B cell (primary cell): ENCODE results near the gene SLC16A10. TPM values are rescaled to one million over a fixed set of nuclear protein-coding genes. Genes with fewer than 3 reads are reported as not detected.

ENCODE experiments used
- ATAC-seq: fragments of 200-7000 bp; cut with Tn5 transposase; one replicate; pipeline ENCODE4 v1.10.0; 2021; ENCODE audit warnings: low read depth, mild to moderate bottlenecking, moderate number of reproducible peaks, moderate library complexity
- CTCF ChIA-PET: fragments of 350-600 bp; sonication (Branson Sonifier 250); formaldehyde crosslinking; loops from one replicate; lab custom pipeline; 2021; ENCODE audit warnings: antibody characterized with exemption, inconsistent platforms; lab: Charles Lee
- POLR2A ChIA-PET: fragments of 350-600 bp; sonication (Branson Sonifier 250); formaldehyde crosslinking; loops from one replicate; lab custom pipeline; 2021; ENCODE audit warnings: antibody characterized with exemption; lab: Charles Lee
- DNase-seq: peaks from one replicate; pipeline ENCODE4 v3.0.0; 2013
- H2AFZ ChIP-seq: 2 replicates; pipeline ENCODE4 v1.6.1; 2012; ENCODE audit warnings: mild to moderate bottlenecking, low read depth, low read length; ENCODE audit not compliant: insufficient read depth, poor library complexity, severe bottlenecking
- H3K27ac ChIP-seq, 2 donors: 1 replicate in 1 of 2; 2 replicates in 1 of 2; pipeline ENCODE4 v1.5.1; 2012 to 2013; ENCODE audit warnings: low read length in 2 of 2, mild to moderate bottlenecking in 2 of 2, moderate library complexity in 1 of 2
- H3K27me3 ChIP-seq, 4 experiments: fragments of 200-600 bp in 1 of 4; sonication (generic) in 1 of 4; replicated peaks in 1 of 4; 1 replicate in 2 of 4; 2 replicates in 2 of 4; pipeline versions ENCODE4 v1.6.1 to v1.7.0; 2013 to 2016; ENCODE audit warnings: low read length in 3 of 4, mild to moderate bottlenecking in 2 of 4, mixed read lengths in 1 of 4, moderate library complexity in 1 of 4; ENCODE audit not compliant: insufficient read depth in 4 of 4, control insufficient read depth in 3 of 4; ENCODE audit errors: control extremely low read depth in 1 of 4
- H3K36me3 ChIP-seq, 2 experiments: replicated peaks in 1 of 2; 1 replicate in 1 of 2; 2 replicates in 1 of 2; pipeline versions ENCODE4 v1.6.1 to v1.7.1; 2013; ENCODE audit warnings: low read length in 1 of 2; ENCODE audit not compliant: insufficient read depth in 2 of 2, control insufficient read depth in 1 of 2; ENCODE audit errors: control extremely low read depth in 1 of 2, extremely low read depth in 1 of 2
- H3K4me1 ChIP-seq, 2 donors: fragments of 200-600 bp in 1 of 2; sonication (generic) in 1 of 2; 1 replicate in 1 of 2; 2 replicates in 1 of 2; pipeline versions ENCODE4 v1.5.1 to v1.6.1; 2013 to 2017; ENCODE audit warnings: low read length in 2 of 2; ENCODE audit not compliant: control insufficient read depth in 2 of 2, insufficient read depth in 2 of 2
- H3K4me2 ChIP-seq: replicated peaks from 2 replicates; pipeline ENCODE3; 2012; ENCODE audit warnings: mild to moderate bottlenecking, low read depth, low read length; ENCODE audit not compliant: poor library complexity, severe bottlenecking
- H3K4me3 ChIP-seq, 5 experiments: fragments of 200-600 bp in 1 of 5; sonication (generic) in 1 of 5; 1 replicate in 3 of 5; 2 replicates in 2 of 5; pipeline versions ENCODE4 v1.5.1 to v1.7.0; 2011 to 2016; ENCODE audit warnings: low read length in 4 of 5, mild to moderate bottlenecking in 4 of 5, low read depth in 2 of 5, control low read depth in 1 of 5, moderate library complexity in 1 of 5; ENCODE audit not compliant: insufficient read depth in 1 of 5; ENCODE audit errors: control extremely low read depth in 1 of 5, extremely low read depth in 1 of 5
- H3K79me2 ChIP-seq: fragments of 200-600 bp; sonication (generic); one replicate; pipeline ENCODE4 v1.6.0; 2016; ENCODE audit warnings: low read length; ENCODE audit not compliant: control insufficient read depth, insufficient read depth
- H3K9ac ChIP-seq: fragments of 200-600 bp; sonication (generic); 2 replicates; pipeline ENCODE4 v1.6.1; 2017; ENCODE audit warnings: mild to moderate bottlenecking, low read length, moderate library complexity
- H3K9me3 ChIP-seq, 3 donors: one replicate each; pipeline versions ENCODE4 v1.6.1 to v1.7.1; 2013; ENCODE audit warnings: low read length in 2 of 3; ENCODE audit not compliant: control insufficient read depth in 2 of 3, insufficient read depth in 1 of 3; ENCODE audit errors: control extremely low read depth in 1 of 3
- H4K20me1 ChIP-seq: 2 replicates; pipeline ENCODE4 v1.6.0; 2012; ENCODE audit warnings: mild to moderate bottlenecking, low read length; ENCODE audit not compliant: insufficient read depth, control insufficient read depth, poor library complexity, severe bottlenecking
- H3K27ac Mint-ChIP-seq: one replicate; pipeline ENCODE4 v1.8.0; 2021; ENCODE audit warnings: mixed read lengths
- H3K27me3 Mint-ChIP-seq: one replicate; pipeline ENCODE4 v1.8.0; 2021; ENCODE audit warnings: mixed read lengths
- H3K4me1 Mint-ChIP-seq: one replicate; pipeline ENCODE4 v1.8.0; 2021; ENCODE audit warnings: mixed read lengths
- H3K4me3 Mint-ChIP-seq: one replicate; pipeline ENCODE4 v1.8.0; 2021; ENCODE audit warnings: mixed read lengths
- H3K9me3 Mint-ChIP-seq: one replicate; pipeline ENCODE4 v1.8.0; 2022; ENCODE audit warnings: mixed read lengths; ENCODE audit not compliant: insufficient read depth
- CTCF ChIP-seq: fragments of 200-600 bp; IDR thresholded peaks from one replicate; pipeline ENCODE4 v1.8.0; 2022; ENCODE audit warnings: antibody characterized with exemption, mild to moderate bottlenecking
- EZH2 ChIP-seq: IDR thresholded peaks from 2 replicates; pipeline ENCODE4 v1.6.1; 2012; ENCODE audit warnings: borderline replicate concordance, low read depth, mild to moderate bottlenecking, moderate library complexity, low read length; ENCODE audit not compliant: insufficient read depth, poor library complexity, severe bottlenecking
- WGBS: methylation state at CpG from one replicate; pipeline ENCODE4 v1.1.5; 2013; ENCODE audit warnings: missing lambda C conversion rate; ENCODE audit not compliant: insufficient coverage; 5-methylcytosine and 5-hydroxymethylcytosine counted together
- intact Hi-C: fragments of 100-400 bp; cut with micrococcal nuclease; formaldehyde crosslinking; loops from one replicate; pipeline ENCODE4 v1.10.0; 2022
- polyA plus RNA-seq: library from polyadenylated mRNA; depleted of rRNA; stranded (reverse); fragments of >200 nt; gene quantifications from 2 replicates; pipeline ENCODE4 v1.2.3, GENCODE V29; 2012
- total RNA-seq, 2 donors: library from RNA; stranded (reverse); fragments of 120-200 nt in 1 of 2; gene quantifications; 1 replicate in 1 of 2; 2 replicates in 1 of 2; pipeline versions ENCODE4 v1.2.3 to v1.2.4, GENCODE V29; 2013 to 2022

Gene SLC16A10
- total and polyA plus RNA-seq, 2 donors (not counting 1 experiment from before 2014, with no cell fraction given): 0.06 to 0.71 TPM

GRCh38 chr6:111204305-111204704 is 117.0 kb downstream of the SLC16A10 start:
- Histone ChIP-seq H2AFZ (no peak overlapping the region), H4K20me1 (no peaks in the 10 kb centered on the region), H3K36me3 (no peaks in the 10 kb centered on the region), H3K4me1 (peaks cover 19 to 20% of the 10 kb centered on the region in 2 donors), H3K4me2 (no peak overlapping the region), H3K9ac (no peak overlapping the region), H3K27ac (no peak overlapping the region), H3K4me3 (no peak overlapping the region), H3K79me2 (no peaks in the 10 kb centered on the region), H3K9me3 (no peaks in the 10 kb centered on the region), H3K27me3 (no peaks in the 10 kb centered on the region)
- DNase-seq (no peak), ATAC-seq (no peak)
- Mint-ChIP-seq H3K27me3 (no peaks in the 10 kb centered on the region), H3K27ac (no peak overlapping the region), H3K4me3 (no peak overlapping the region), H3K9me3 (no peaks in the 10 kb centered on the region), H3K4me1 (peaks cover 24% of the 10 kb centered on the region)
- intact Hi-C loops: no loop called here
- TF ChIP-seq EZH2: no peak
- no peak for TF ChIP-seq CTCF
- WGBS: 100% methylated on average over 1 of the region's 2 CpGs
- ChIA-PET CTCF (no interaction called here), POLR2A (no interaction called here)

- no peaks in the 10 kb centered on the region for H3K36me3 ChIP-seq
Observed at GRCh38 chr6:111204881-111205280, 117.6 kb downstream of the SLC16A10 start.

More at GRCh38 chr6:111204881-111205280, 117.6 kb downstream of the SLC16A10 start:
- Histone ChIP-seq H3K4me2 (no peak overlapping the region), H3K27me3 (no peaks in the 10 kb centered on the region), H2AFZ (no peak overlapping the region), H3K79me2 (no peaks in the 10 kb centered on the region), H3K27ac (no peak overlapping the region), H3K9me3 (no peaks in the 10 kb centered on the region), H3K4me1 (peaks cover 18% of the 10 kb centered on the region in 2 donors), H3K4me3 (no peak overlapping the region), H4K20me1 (no peaks in the 10 kb centered on the region), H3K9ac (no peak overlapping the region)
- no peak for DNase-seq
- intact Hi-C loops: no loop called here
- WGBS: 100% methylated on average over 1 of the region's 2 CpGs
- Mint-ChIP-seq H3K27ac (no peak overlapping the region), H3K9me3 (no peaks in the 10 kb centered on the region), H3K27me3 (no peaks in the 10 kb centered on the region), H3K4me3 (no peak overlapping the region), H3K4me1 (peaks cover 20% of the 10 kb centered on the region)
- POLR2A ChIA-PET: no interaction called here
- CTCF ChIA-PET: interaction anchor here (0.6 kb wide), 1 partner anchor 195 kb away, joined by 4 read pairs; no protein-coding TSS in a partner anchor
- no peak for ATAC-seq
- TF ChIP-seq CTCF: no peak
- no peak for TF ChIP-seq EZH2
